ENCODE measurements around the gene SVEP1.
A peak's percentile ranks its signal among the peaks of the same experiment; 100 is the strongest.
"Not testable (repeated sequence)": the region's sequence is repeated elsewhere in the genome, so short reads cannot be mapped to it uniquely, and the experiment has no call there.

Gene SVEP1
- total RNA-seq, result 0 to 9.1 (median 0.12) reads per million in 17 experiments

DNA sequence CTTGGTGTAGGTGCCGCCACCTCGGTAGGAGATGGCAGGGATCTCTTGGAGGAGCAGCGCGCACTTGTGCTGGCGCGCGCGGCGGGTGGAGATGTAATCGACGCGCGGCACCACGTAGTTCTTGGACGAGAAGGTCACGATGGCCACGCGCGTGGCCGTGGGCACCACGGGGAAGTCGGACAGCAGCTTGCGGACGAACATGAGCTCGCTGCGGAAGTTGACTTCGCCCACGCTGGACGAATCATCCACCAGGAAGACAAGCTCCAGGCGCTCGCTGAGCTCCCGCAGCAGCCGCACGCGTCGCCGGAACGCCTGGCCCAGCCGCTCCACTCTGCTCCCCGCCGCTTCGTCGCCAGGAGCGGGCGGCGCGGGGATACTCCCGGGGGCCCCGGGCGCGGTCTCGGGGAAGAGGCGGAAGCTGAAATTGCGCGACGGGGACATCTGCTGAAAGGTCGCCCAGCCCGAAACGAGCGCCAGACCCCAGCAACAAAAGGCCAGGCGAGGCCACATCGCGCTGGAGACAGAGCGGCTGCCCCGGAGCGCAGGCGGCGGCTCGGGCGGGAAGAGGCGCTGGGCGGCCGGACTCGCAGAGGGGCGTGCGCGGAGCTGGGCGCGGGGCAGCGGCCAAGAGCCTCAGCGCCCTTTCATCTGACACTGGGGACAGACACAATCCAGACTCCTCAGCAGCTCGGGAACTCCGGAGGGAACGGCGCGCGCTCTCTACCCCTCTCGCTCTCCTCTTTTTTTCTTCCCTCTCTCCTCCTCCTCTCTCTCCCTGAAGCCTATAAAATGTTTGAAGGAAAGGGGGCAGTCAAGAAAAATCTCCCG lies at the start of gene SVEP1:
Gene SVEP1 (minus strand): TSS at position 708 of the 828 bp plus-strand sequence. CDS start 198 bp downstream, at position 510.
- peak; percentile 87 to 94 (median 92) for DNase-seq

DNA sequence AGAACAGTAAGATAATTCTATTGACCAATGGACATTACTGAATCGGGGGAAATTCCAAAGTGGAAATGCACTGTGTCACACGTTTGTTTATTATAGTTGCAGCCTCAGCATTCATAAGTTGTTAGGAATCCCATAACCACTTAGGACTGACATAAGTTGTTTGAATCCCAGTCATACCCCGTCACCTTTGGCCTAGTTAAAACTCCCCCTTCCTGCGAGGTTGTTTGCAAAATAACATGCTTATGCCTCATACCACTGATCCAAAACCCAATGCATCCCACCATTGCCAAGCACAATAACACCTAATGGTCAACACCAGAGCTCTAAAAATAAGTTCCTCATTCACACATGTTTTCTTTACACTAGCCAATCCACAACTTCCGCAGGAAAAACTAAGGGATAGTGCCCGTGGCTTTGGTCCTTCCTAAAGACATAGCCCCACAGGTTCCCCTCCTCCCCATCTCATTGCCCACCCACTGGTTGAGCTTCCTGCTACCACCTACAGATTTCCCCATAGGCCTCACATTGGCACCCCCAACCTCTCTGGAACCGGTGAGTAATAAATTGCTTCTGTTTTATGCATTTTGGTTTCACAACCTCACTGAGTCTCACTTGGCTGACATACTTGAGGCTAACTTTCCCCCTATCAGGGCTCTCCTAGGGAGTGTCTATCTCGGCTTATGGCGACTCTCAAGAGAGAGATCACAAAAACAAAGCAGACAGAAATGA lies 46.7 kb upstream of the SVEP1 start:
- peak; percentile 13 to 51 (median 33) for DNase-seq

DNA sequence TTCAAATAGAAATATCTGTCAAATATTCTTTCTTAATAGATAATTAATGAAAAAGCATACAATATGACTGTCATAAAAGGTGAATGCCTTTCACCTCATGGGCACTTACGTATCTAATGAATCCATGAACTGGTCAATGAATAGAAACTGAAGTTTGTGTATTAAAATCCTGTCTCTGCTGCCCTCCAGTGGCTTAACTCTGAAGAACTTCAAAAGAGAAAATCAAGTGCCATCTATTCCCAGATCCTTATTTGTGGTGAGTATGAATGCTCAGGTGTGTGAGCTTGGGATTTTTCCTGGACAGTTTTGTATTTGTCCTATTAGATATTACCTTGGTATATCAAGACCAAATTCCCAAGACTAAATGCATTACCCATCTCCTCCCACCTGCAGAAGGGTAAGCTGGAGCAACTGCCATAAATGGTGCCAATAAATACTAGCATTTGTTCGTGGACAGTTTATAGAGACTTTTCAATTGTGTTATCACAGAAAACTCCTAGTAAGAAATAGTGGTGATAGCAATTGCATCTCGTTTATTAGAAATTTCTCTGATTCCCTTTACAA lies 44.0 kb upstream of the SVEP1 start:
- DNase-seq, result peak; percentile 68 to 83 (median 75)

DNA sequence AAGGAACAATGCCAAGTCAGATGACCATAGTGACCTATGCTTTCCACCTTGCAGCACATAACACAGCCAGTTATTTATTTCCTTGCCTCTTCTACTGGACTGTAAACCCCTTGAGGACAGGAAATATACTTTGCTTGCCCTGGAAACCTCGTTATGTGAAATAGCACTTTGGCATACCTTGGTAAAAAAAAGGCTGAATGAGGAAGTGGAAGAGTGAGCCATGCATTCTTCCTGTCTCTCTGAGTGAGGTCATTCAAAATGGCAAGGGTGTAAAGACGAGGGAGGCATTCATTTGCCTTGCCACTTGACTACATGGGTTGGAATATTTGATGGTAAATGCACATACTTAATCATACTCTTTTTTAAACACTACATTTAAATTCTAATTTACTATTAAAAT lies 42.8 kb upstream of the SVEP1 start:
- peak in 1 of 4 experiments; percentile 37 for DNase-seq

DNA sequence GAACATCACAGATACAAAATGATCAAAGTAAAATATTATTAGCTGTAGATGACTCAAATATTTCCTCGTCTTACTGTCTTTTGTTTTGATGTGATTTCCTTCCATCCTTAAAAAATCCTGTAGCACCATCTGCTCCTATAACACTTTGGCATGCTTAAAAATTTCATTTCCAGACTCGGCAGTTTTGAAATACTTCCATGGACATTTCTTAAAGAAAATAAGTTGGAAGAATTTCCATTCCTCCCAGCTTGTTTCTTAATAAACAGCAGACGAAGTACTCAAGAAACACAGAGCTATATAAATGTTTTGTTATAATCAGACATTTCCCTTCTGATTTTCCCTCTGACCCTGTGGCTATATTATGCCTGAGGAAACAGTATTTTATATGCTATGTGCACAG lies 41.2 kb upstream of the SVEP1 start:
- DNase-seq, result no peak

DNA sequence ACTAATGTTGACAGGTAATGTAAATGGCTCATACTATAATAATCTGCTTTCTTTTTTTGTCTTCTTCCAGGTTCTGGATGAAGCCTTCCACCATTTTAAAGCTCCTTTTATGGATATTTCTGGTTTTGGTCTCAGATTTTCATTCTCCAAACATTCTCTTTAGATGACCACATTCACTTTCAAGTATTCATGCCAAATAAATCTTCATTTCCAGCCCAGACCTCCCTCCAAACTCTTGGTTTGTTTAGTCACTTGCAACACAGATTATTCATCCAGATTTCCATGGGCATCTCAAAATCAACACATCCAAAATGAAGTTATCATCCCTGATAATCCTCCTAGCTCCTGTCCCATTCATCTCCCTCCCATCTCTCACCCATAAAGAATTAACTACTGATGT lies 40.3 kb upstream of the SVEP1 start:
- no peak for DNase-seq

DNA sequence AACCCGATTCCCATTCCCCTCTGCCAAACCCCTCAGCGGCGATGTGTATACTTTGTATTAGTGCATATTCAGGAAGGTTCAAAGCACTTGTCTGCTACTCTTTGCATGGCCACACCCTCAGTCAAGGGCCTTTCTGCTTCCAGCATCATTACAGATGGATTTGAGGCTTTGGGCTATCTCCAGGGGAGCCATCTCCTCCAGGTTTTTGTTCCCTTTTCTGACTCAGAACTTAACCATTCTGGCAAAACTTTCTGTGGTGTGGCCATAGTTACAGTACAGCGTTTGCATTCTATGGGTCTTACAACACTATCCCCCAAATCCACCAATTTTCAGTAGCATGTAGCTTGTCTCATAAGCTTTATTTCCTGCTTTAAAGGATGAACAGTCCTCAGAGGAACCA lies 36.0 kb upstream of the SVEP1 start:
- peak in 1 of 4 experiments; percentile 8 for DNase-seq

DNA sequence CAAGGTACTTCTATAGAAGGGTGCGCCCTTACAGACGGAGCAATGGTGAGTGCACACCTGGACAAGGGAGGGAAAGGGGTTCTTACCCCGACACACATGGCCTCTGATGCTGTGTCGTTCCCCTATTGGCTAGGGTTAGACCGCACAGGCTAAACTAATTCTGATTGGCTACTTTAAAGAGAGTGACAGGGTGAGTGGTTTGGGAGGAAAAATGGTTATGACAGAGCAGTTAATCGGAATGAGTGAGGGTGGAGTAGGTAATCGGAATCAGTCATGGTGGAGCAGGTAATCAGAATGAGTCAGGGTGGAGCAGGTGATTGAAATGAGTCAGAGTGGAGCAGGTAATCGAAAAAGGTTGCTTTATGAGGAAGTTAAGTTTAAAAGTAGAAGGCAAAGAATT lies 35.0 kb upstream of the SVEP1 start:
- DNase-seq, result not testable (repeated sequence)

DNA sequence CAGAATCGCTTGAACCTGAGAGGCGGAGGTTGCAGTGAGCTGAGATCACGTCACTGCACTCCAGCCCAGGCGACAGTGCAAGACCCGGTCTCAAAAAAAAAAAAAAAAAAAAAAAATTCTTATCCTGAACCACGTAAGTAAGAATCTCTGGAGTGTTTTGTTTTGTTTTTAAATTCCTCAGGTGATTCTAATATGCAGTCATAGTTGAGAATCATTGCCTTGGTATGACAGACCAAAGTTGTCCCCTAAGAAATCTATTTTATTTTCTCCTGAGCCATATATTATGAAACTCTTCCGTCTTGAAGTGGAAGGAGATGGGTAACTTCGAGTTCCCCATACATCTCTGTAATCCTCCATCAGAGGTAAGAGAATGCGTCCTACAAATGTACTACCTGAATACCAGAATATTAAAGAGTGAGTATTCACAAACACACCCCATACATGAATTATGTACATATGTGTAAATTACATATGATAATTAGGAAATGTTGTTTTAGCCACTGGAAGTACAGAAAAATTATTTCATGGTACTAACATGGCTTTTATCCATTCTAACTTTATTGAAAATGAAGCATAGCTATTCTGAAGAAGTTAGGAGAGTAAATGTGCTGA lies 26.7 kb upstream of the SVEP1 start:
- no peak for DNase-seq

DNA sequence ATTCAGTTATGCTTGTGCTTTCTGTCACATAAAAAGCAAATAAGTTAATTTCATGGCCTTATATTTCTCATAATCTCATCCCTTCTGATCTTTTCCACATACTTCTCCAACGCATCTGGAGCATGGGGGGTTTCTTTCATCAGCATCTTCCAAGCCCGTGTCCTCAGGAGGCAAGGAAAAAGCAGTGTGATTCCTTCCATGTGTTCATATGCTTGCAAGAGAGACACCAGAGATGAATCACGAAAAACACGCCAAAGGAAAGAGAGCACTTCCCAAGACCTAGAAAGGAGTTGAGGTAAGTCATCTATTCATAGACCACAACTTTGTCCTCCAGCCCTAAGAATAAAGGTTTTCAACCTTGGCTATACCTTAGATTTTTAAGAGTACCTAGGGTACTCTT lies 26.0 kb upstream of the SVEP1 start:
- no peak for DNase-seq

DNA sequence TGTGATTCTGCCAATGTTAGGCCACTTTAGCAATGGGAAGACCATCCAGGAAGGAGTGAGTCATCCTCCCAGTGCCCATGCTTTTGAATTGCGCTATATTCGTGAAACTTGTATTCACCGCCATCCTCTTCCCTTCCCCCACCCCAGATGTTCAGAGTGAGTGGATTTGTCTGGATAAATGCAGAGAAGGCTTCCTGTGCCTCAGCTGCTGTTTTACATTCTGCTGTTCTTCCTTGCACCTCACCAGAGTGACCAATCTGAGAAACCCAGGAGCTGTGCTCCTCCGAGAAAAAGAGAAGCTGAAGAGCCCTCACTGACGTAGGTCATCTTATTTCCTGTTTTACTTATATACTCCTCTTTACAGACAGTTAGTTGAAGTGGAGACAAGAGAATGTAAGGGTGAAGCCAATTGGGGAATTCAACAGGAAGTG lies 24.6 kb upstream of the SVEP1 start:
- DNase-seq, result peak; percentile 72 to 95 (median 83)

DNA sequence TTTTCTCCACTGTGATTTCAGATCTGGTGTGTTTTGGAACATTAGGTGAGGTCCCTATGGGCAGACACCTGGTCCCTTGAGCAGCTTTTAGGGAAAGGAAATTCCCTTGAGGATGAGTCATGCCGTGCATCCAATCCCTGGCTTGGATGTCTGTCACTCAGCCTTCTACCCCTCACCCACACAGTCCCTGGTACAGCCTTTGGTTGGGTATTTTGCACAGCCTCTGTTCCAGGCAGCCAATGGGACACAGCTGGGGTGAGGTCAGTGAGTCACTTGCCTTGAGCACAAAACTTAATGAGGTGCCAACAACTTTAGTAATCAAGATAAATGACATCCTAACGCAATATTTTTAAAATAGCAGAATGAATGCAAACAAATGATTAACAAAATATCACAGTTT lies 22.7 kb upstream of the SVEP1 start:
- no peak for DNase-seq

DNA sequence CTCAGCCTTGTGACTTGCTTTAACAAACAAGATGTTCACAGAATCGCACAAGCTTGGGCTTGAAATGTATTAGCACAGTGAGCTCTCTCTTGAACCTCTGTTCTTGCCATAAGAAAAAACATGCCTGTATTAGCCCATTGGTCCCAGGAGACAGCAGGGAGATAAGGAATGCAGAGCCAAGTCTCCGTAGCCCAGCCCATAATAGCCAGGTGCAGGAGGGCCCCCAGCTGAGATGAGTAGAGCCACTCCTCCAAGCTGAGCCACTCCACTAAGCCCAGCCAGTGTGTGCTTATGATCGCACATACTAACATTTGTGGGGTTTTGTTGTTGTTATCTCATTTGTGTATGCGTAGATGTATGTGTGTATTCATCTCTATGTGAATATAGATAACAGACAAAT lies 21.6 kb upstream of the SVEP1 start:
- no peak for DNase-seq

DNA sequence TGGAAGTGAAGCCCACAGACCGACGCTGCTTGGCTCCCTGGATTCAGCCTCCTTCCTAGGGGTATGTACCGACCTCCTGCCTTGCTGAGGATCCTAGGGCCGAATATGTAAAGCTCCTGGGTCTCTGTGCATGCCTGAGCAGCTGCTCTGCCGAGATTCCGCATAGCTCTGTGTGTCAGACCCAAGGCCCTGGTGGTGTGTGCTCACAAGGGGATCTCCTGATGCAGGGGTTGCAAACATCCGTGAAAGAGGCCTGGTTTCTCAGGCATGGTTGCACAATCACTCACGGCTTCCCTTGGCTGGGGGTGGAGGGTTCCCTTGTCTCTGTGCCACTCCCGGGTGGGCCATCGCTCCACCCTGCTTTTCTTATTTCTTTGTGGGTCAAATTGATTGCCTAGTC lies 19.9 kb upstream of the SVEP1 start:
- DNase-seq, result peak; percentile 14 to 68 (median 56)

DNA sequence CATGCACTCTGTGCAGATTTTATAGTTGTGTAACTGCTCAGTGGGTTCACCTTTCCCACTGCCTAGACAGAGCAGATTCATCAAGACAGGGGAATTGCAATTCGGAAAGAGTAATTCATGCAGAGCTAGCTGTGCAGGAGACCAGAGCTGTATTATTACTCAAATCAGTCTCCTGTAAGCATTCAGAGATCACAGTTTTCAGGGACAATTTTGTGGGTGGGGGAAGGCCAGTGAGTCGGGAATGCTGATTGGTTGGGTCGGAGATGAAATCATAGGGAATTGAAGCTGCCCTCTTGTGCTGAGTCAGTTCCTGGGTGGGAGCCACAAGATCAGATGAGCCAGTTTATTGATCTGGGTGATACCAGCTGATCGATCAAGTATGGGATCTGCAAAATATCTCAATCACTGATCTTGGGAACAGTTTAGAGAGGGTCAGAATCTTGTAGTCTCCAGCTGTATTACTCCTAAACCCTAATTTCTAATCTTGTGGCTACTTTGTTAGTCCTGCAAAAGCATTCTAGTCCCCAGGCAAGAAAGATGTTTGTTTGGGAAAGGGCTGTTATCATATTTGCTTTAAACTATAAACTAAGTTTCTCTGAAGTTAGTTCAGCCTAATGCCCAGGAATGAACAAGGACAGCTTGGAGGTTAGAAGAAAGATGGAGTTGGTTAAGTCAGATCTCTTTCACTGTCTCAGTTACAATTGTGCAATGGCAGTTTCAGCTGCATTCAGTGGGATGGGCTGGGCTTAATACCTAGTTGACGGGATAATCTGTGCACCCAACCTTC lies 12.7 kb upstream of the SVEP1 start:
- DNase-seq, result no peak

DNA sequence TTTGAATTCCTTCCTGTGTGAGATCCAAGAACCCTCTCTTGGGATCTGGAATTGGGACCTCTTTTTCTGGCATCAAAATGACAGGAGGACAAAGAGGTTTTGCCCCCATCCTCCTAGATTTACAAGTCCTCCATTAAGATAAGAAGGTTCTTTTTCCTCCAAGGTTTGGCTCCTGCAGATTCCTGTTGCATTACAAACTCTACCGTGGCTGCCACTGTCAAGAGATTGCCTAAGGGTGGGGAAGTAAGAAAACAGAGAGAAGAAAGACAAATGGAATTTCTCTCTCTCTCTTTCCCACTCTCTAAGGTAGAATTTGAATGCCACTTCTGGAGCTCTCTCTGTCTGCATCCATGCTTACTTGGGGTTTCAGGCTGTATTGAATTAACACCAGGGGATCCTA lies 12.0 kb upstream of the SVEP1 start:
- no peak for DNase-seq

DNA sequence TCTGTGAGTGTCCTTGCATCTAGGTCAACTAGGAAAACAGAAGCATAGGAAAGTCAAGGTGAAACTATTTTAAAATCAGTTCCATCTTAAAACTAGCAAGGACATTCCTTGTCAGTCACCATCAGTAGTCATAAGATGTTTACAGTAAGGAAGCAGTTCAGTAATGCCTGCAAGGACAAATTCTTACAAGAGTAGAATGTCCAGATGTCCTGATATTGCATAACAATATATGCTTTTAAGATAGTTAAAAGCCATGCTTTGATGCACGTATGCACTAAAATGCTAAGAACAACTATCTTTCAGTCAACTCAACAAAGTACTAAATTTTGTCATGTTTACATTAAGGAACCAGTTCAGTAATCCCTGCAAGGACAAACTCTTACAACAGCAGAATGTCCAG lies 11.3 kb upstream of the SVEP1 start:
- no peak for DNase-seq

DNA sequence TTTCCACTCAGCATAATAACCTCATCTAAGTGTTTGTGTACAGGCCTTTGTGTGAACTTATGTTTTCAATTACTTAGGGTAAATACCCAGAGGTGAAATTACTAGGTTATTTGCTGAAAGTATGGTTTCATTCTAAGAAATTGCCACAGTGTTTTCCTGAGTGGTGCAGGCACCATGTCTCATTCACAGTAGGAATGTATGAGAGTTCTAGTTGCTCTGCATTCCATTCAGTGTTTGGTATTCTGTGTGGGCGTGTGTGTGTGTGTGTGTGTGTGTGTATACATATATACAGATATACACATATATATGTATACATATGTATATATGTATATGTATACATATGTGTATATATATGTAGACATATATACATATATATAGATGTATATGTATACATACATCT lies 8.8 kb upstream of the SVEP1 start:
- DNase-seq, result no peak

DNA sequence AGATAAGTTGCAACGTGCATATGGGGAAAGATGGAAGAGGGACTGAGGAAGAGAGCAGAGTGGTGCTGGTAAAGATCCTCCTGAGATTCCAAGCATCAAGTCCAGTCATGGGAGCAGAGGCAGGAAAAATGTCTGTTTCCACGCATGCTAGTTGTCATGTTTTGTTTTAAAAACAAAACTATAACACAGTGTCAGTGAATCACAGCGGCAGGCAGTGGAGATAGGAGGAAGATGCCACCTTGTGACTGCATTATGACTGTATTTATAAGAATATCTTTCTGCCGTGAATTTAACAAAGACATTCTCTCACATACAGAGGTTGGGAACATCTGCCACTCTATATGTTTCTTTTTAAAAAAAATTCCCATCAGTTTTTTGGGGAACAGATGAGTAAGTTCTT lies 3.7 kb upstream of the SVEP1 start:
- peak in 1 of 4 experiments; percentile 9 for DNase-seq

DNA sequence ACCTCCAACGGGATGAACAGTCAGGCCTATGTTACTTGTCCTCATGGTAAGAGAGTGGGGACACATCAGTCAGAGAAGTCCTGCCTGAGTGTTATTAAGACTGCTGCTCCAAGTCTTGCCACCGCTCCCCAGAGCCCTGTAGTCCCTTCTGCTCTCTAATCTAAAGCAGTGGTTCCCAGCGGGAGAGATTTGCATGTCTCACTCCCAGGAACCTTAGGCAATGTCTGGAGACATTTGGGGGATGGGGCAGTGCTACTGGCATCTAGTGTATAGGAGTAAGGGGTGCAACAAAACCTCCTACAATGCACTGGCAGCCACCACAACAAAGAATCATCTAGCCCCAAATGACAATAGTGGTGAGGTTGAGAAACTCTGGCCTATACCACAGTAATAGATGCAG lies 2.6 kb upstream of the SVEP1 start:
- DNase-seq, result no peak

DNA sequence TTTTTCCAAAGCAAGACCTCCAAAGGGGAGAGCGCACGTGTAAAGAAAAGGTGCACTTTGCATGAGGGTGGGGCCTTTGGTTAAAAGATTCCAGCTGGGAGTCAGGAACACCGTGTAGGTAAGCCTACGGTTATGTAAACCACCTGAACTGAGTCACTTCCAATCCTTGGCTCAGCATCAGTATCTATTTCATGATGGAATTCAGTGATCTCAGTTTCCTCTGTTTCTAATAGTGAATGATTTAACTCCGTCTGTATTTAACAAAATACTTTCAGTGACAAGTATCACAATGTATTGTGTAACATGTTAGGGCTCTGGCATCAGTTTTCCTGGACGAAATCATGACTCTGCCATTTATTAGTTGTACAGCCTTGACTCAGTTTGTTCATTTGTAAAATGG lies 1.3 kb upstream of the SVEP1 start:
- DNase-seq, result no peak

DNA sequence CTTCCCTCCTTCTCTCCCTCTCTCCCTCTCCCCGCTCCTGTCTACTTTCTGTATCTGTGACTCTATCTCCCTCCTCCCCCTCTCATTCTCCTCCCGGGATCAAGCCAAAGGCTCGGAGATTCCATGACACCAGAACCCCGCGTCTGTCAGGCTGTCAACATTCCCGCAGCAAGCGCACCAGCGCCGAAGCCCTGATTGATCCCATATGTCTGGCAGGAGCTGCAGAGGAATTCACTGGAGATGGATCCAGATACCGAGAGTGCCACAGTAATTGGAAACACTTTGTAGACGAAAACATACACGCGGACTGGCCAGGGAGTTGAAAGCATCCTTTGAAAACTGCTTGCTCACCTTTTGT lies 300 bp upstream of the SVEP1 start:
- DNase-seq, result no peak

Data from suppressor macrophage (primary cell).